Liver (tissue), 3 donors: ENCODE data around the gene RNF212.

Source experiments
- ATF3 ChIP-seq: IDR thresholded peaks from 2 replicates; pipeline ENCODE4 v1.6.1; 2016; ENCODE audit warnings: antibody characterized with exemption
- CTCF ChIP-seq: fragments of 150-350 bp; IDR thresholded peaks from 2 replicates; pipeline ENCODE4 v1.5.1; 2017; ENCODE audit warnings: improper control_type of control experiment, low read depth, low read length; ENCODE audit not compliant: missing input control
- EGR1 ChIP-seq, 2 donors: IDR thresholded peaks; 2 replicates each; pipeline ENCODE4 v1.6.1; 2016 to 2018; ENCODE audit warnings: antibody characterized with exemption in 2 of 2, low read depth in 2 of 2
- MAX ChIP-seq: IDR thresholded peaks from 2 replicates; pipeline ENCODE4 v1.6.1; 2016; ENCODE audit warnings: antibody characterized with exemption
- REST ChIP-seq: IDR thresholded peaks from 2 replicates; pipeline ENCODE4 v1.6.1; 2016; ENCODE audit warnings: antibody characterized with exemption, mild to moderate bottlenecking
- SP1 ChIP-seq: IDR thresholded peaks from 2 replicates; pipeline ENCODE4 v1.6.1; 2018; ENCODE audit warnings: antibody characterized with exemption, mild to moderate bottlenecking
- TAF1 ChIP-seq: conservative IDR thresholded peaks from 2 replicates; pipeline ENCODE4 v1.6.1; 2016; ENCODE audit warnings: antibody characterized with exemption, mild to moderate bottlenecking
- donor health status: healthy.
- donor health status: healthy.

GRCh38 chr4:1045595-1046201 lies 67.7 kb downstream of the RNF212 start:
- TF ChIP-seq ATF3 (no peak), CTCF (no peak), REST (no peak), MAX (no peak), TAF1 (no peak), EGR1 (IDR thresholded peaks at IDR 0.05; ENCODE audit: low read depth in 2 of 2) (no peak), SP1 (no peak)
